Mesodermal cell (in vitro differentiated cells): ENCODE data around the gene PEX7.
"Not testable (repeated sequence)": the region's sequence is repeated elsewhere in the genome, so short reads cannot be mapped to it uniquely, and the experiment has no call there.

ENCODE experiments used
- H3K27ac ChIP-seq: 2 replicates; pipeline ENCODE4 v1.7.0; 2013; ENCODE audit warnings: mild to moderate bottlenecking, low read depth, low read length, moderate library complexity; ENCODE audit not compliant: severe bottlenecking
- H3K36me3 ChIP-seq: 2 replicates; pipeline ENCODE4 v1.7.1; 2013; ENCODE audit warnings: mild to moderate bottlenecking, low read length, moderate library complexity; ENCODE audit not compliant: control insufficient read depth, insufficient read depth
- H3K4me1 ChIP-seq: one replicate; pipeline ENCODE4 v1.7.1; 2013; ENCODE audit warnings: mild to moderate bottlenecking, low read length; ENCODE audit not compliant: insufficient read depth, control insufficient read depth, poor library complexity, severe bottlenecking
- H3K4me3 ChIP-seq: 2 replicates; pipeline ENCODE4 v1.7.0; 2013; ENCODE audit warnings: low read length, control low read depth, mild to moderate bottlenecking; ENCODE audit not compliant: insufficient read depth, poor library complexity, severe bottlenecking; ENCODE audit errors: extremely low read depth
- H3K9me3 ChIP-seq: 2 replicates; pipeline ENCODE4 v1.7.1; 2013; ENCODE audit warnings: mild to moderate bottlenecking, low read length, moderate library complexity; ENCODE audit not compliant: control insufficient read depth
- WGBS, 2 experiments: methylation state at CpG; one replicate each; pipeline ENCODE4 v1.1.5; 2013; ENCODE audit warnings: missing lambda C conversion rate in 2 of 2; ENCODE audit not compliant: insufficient coverage in 2 of 2; 5-methylcytosine and 5-hydroxymethylcytosine counted together

Gene PEX7

DNA sequence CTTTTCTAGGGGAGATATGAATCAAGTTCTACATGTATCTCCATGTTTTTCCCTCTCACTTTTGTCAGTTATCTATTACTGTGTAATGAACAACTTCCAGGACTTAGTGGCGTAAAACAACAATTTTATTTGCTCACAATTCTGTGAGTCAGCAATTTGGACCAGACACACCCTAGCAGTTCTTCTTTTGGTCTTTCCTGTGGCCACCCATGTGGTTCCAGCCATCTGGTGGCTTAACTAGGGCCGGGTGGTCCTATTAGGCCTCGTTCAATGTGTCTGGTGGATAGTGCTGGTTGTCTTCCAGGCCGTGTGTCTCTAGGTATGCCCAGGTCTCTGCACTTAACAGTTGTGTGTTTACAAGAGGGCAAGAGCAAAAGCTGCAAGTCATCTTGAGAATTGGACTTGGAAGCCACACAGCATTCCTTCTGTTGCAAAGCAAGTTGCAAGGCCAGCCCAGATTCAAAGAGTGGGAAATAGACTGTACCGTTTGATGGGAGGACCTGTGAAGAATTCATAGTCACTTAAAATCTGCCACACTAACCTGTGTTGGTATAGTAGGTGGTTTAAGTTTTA lies 78.9 kb downstream of the PEX7 start:
- WGBS, 2 experiments: 74 to 100% methylated on average over 2 to 5 of the region's 5 CpGs

DNA sequence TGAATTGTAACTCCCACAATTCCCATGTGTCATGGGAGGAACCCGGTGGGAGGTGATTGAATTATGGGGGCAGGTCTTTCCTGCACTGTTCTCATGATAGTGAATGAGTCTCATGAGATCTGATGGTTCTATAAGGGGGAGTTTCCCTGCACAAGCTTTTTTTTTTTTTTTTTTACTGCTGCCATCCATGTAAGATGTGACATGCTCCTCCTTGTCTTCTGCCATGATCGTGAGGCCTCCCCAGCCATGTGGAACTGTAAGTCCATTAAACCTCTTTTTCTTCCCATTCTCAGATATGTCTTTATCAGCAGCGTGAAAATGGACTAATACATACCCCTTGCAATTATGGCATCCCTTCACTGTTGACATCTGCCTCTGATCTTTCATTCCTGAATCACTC lies 82.1 kb downstream of the PEX7 start:
- H3K4me3 ChIP-seq, H3K4me1 ChIP-seq, H3K27ac ChIP-seq, H3K9me3 ChIP-seq: not testable (repeated sequence)
- peaks cover 25% of the 10 kb centered on the region for H3K36me3 ChIP-seq
- whole genome bisulfite sequencing, 2 experiments: 93 to 100% methylated on average over 2 of the region's 3 CpGs

More for the DNA sequence above, 78.9 kb downstream of the PEX7 start:
- Histone ChIP-seq H3K27ac (no peak overlapping the region), H3K4me1 (no peaks in the 10 kb centered on the region), H3K9me3 (peaks cover 4% of the 10 kb centered on the region), H3K36me3 (peaks cover 25% of the 10 kb centered on the region), H3K4me3 (no peak overlapping the region)

DNA sequence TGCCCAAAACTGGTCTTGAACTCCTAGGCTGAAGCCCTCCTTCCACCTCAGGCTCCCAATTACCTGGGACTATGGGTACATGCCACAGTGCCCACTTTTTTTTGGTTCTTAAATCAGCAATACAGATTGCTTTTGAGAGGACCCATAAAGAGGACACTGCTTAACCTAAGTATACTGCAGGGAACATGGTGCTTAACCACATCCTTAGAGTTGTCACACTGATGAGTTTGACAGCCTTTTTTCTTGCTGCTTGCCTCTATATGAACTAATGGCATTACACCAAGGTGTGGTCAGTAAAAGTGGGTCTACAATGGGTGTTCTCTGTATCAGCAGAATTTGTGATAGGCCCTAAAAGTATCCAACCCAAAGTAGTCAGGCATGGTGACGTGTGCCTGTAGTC lies 92.6 kb downstream of the PEX7 start:
- Histone ChIP-seq H3K9me3 (no peaks in the 10 kb centered on the region), H3K4me3 (no peak overlapping the region), H3K36me3 (no peaks in the 10 kb centered on the region), H3K27ac (no peak overlapping the region), H3K4me1 (no peaks in the 10 kb centered on the region)
- 83% methylated on average over 1 of the region's 1 CpG; no CpG with 5 or more reads in 1 of the 2 experiments for WGBS, 2 experiments

DNA sequence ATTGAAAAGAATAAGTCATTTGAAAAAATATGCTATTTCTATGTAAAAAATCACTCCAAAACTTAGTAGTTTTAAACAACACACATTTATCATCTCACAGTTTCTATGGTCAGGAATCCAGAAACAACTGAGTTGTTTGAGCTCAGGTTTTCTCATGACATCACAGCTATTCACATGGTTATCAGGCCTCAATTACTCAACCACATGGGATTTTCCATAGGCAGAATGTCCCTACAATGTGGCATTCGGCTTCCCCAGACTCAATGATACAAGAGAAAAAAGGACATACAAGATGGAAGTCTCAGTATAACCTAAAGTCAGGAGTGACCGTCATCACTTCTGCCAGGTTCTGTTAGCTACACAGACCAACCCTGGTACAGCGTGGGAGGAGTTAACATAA lies 96.3 kb downstream of the PEX7 start:
- 80 to 83% methylated on average over 1 to 2 of the region's 3 CpGs for WGBS, 2 experiments
- Histone ChIP-seq H3K9me3 (no peaks in the 10 kb centered on the region), H3K27ac (no peak overlapping the region), H3K4me3 (no peak overlapping the region), H3K36me3 (no peaks in the 10 kb centered on the region), H3K4me1 (no peaks in the 10 kb centered on the region)

DNA sequence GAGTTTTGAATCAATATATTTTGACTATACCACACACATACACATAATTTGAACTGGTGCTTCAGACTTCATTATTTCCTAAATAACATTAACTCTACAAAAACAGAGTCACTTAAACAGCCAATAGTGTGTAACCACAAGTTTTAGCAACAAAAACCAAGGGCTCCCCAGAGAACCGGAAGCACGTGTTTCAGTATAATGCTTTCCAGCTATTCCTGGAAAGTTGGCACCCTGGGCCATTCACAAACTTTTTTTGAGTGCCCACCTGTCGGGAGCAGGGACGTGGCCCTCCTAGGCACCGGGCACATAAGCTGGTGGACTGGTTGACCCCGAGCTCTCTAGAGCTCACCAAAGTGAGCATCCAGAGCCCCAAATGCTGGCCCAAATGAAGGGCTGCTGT lies 97.8 kb downstream of the PEX7 start:
- Histone ChIP-seq H3K36me3 (no peaks in the 10 kb centered on the region), H3K4me3 (no peak overlapping the region), H3K4me1 (no peaks in the 10 kb centered on the region), H3K27ac (no peak overlapping the region), H3K9me3 (no peaks in the 10 kb centered on the region)
- 69 to 75% methylated on average over 6 of the region's 6 CpGs for WGBS, 2 experiments

DNA sequence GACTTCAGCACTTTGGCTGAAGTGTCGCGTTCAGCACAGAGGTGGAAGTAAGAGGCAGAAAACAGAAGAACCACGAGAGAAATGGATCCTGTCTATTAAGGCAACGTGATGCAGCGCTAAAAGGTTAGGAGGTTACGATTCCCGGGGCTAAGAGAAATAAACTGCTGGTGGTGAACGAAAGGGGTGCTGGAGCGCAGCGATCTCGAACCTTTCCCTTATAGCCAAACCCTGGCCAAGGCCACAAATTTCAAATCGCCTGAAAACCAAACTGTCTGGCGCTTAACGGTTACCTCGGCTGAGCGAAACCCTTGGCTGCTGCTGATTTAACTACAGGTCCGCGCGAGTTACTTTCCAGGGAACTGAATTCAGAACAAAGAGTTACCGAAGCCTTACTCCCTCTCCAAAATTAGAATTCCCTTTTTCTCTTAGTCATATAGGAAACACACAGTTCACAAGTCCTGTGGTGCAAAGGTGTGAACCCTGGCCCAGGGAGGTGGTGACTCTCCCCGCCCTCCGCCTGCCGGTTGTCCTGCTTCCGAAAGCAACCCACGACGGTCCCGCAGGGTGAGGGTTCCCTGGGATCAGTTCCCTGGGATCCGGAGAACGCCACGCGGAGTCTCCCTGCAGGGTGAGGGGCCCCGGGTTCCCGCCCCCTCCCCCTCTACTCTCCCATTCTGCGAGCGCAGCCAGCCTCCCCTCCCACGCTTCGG lies 98.4 kb downstream of the PEX7 start:
- H3K36me3 ChIP-seq: no peaks in the 10 kb centered on the region
- H3K9me3 ChIP-seq: no peaks in the 10 kb centered on the region
- H3K4me1 ChIP-seq: no peaks in the 10 kb centered on the region
- no peak overlapping the region for H3K27ac ChIP-seq
- WGBS, 2 experiments: 5 to 12% methylated on average over 18 to 32 of the region's 37 CpGs
- peak overlapping the region; percentile 50 for H3K4me3 ChIP-seq

DNA sequence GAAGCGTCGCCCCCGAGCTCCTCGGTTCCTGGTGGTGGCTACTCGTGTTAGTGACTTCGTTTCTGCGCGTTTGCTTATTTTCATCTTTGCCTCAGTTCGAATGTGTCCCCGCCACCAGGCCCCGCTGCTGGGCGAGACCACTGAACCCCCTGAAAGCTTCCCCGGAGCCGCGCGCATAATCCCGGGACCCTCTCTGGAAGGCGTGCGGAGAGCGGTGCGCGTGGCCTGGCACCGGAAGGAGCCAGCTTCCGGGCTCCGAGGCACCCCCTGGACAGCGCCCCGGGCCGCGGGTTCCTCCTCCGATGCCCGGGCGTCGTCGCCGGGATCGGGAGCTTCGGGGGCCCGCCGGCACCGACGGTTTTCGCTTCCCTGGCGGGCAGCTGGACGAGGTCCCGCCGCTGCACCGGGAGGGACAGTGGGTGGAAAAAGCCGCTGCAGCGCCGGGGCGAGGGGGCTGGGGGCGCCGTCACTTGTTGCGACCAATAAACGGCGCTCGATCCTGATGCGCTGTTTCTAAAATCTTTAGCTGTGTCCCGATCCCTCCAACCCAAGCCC lies 99.1 kb downstream of the PEX7 start:
- 0 to 1% methylated on average over 48 to 50 of the region's 59 CpGs for WGBS, 2 experiments
- Histone ChIP-seq H3K36me3 (no peaks in the 10 kb centered on the region), H3K4me1 (no peaks in the 10 kb centered on the region), H3K4me3 (peak overlapping the region; percentile 50), H3K9me3 (no peaks in the 10 kb centered on the region), H3K27ac (no peak overlapping the region)

DNA sequence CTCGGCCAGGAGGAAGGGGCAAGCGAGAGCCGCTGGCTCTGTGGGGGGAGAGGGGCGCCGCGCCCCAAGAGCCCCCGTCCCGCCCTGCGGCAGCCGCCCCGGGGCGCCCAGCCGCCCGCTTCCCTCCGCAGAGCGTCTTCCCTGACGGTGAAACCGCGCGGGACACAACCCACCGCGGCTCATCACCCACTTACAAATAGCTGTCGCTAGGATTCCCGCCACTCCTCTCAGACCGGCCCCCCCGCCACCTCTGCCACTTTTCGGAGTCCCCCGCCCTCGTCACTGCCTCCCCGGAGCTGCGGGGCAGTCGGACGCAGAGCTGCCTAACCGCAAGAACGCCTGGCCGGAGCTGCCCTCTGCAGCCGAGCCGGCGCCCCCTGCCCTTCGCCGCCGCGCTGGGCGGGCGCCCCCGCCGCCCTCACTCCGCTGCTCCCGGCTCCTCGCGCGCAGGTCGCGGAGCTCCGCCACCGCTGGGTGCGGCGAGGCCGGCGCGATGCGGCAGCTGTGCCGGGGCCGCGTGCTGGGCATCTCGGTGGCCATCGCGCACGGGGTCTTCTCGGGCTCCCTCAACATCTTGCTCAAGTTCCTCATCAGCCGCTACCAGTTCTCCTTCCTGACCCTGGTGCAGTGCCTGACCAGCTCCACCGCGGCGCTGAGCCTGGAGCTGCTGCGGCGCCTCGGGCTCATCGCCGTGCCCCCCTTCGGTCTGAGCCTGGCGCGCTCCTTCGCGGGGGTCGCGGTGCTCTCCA lies 99.7 kb downstream of the PEX7 start, which contains the start of gene SLC35D3:
Gene SLC35D3 (plus strand): TSS at position 366 of the 749 bp plus-strand sequence. CDS start 128 bp downstream, at position 494.
- Histone ChIP-seq H3K4me1 (no peaks in the 10 kb centered on the region), H3K4me3 (peak within 1 kb of the TSS; percentile 50), H3K9me3 (no peaks in the 10 kb centered on the region), H3K36me3 (no peaks in the 10 kb centered on the region), H3K27ac (no peak within 1 kb of the TSS)
- WGBS, 2 experiments: 0 to 1% methylated on average over 60 to 61 of the region's 86 CpGs

DNA sequence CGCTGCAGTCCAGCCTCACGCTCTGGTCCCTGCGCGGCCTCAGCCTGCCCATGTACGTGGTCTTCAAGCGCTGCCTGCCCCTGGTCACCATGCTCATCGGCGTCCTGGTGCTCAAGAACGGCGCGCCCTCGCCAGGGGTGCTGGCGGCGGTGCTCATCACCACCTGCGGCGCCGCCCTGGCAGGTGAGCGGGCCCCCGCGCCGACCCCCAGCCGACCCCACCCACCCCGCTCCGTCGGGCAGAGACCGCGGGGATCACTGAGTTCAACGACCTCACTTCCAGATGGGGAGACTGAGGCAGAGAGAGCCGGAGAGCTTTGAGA lies 100.3 kb downstream of the PEX7 start:
- Histone ChIP-seq H3K9me3 (no peaks in the 10 kb centered on the region), H3K4me3 (peak overlapping the region; percentile 50), H3K36me3 (no peaks in the 10 kb centered on the region), H3K27ac (no peak overlapping the region), H3K4me1 (no peaks in the 10 kb centered on the region)
- WGBS, 2 experiments: 16 to 23% methylated on average over 8 to 12 of the region's 29 CpGs

DNA sequence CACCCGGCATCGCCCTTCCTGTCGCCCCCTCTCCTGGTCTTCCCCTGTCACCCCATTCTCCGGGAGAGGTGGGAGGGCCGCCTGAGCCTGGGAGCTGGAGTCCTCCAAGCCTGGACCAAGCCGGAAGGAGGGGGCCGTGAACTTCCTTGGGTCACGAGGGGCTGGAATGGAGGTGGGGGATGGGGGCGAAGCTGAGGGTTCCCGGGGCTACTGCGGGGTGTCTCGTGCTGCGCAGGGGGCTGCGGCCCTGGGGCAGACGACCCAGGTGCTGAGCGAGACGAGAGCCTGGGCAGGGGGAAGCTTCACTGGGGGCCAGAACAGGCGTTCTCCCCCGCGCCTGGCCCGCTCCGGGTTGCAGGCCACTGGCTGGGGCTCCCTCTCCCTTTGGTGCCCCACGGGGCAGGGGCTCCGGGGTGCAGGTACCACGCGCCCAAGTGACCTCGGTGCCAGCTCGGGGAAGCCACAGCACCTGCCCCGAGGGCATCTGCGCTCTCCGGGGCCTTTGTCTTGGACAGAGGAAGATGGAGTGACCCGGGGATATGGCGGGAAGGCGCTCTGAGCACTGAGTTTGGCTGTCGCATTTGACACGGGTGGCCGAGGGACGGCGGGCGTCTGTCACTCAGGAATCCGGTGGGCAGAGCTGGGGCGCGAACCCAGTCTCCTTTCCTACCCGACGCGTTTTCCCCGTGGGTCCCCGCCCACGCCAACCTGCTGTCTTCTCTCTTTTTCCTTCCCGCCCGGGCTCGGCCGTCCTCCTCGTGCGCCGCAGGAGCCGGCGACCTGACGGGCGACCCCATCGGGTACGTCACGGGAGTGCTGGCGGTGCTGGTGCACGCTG lies 100.9 kb downstream of the PEX7 start:
- Histone ChIP-seq H3K27ac (no peak overlapping the region), H3K4me3 (no peak overlapping the region), H3K36me3 (no peaks in the 10 kb centered on the region), H3K4me1 (no peaks in the 10 kb centered on the region), H3K9me3 (no peaks in the 10 kb centered on the region)
- 92 to 93% methylated on average over 49 to 61 of the region's 65 CpGs for WGBS, 2 experiments
